ENCODE measurements around the gene CHAF1A.

CHAF1A gene

GRCh38 chr19:4403005-4403761 lies 743 bp downstream of the CHAF1A start:
- peaks cover 25% of the 10 kb centered on the region for H3K36me3 ChIP-seq (ENCODE audit: insufficient read depth, low read length)
- peak overlapping the region; percentile 76 for H3K27ac ChIP-seq
- DNase-seq (ENCODE audit: low read depth, low spot score), result no peak
- peak overlapping the region; percentile 92 for H3K4me3 ChIP-seq
- H3K9me3 ChIP-seq (ENCODE audit: low read depth, low read length), result no peaks in the 10 kb centered on the region
- no peak for TF ChIP-seq POLR2AphosphoS5 (IDR thresholded peaks at IDR 0.05; ENCODE audit: borderline replicate concordance, low read depth, low read length)
- H3K9ac ChIP-seq (ENCODE audit: insufficient read length), result peak overlapping the region; percentile 97

DNA sequence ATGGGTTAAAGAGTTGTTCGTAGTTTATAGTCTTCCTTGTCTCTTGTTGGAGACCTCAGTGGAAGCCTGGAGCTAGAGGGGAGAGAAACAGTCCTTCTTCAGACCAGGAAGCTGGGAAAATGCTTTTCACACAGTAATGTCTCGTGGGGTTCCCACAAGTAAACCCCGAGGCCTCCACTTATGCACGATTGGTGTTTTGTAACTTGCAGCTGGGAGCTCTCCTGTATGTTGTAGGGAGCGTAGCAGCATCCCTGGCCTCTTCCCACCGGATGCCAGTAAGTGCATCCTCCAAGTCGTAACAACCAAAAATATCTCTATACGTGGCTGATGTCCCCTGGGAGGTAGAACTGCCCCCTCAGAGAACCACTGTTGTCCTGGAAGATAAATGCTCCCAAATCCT lies 3.5 kb downstream of the CHAF1A start:
- DNase-seq (ENCODE audit: low read depth, low spot score), result no peak
- Histone ChIP-seq H3K36me3 (ENCODE audit: insufficient read depth, low read length) (peaks cover 46% of the 10 kb centered on the region), H3K9me3 (ENCODE audit: low read depth, low read length) (no peaks in the 10 kb centered on the region), H3K4me3 (no peak overlapping the region), H3K27ac (no peak overlapping the region), H3K9ac (ENCODE audit: insufficient read length) (no peak overlapping the region)
- TF ChIP-seq EZH2 (IDR thresholded peaks at IDR 0.05) (no peak), FOXP2 (optimal IDR thresholded peaks at IDR 0.05; ENCODE audit: control extremely low read depth, extremely low read length, insufficient read depth) (no peak), POLR2AphosphoS5 (IDR thresholded peaks at IDR 0.05; ENCODE audit: borderline replicate concordance, low read depth, low read length) (no peak)

GRCh38 chr19:4406626-4407025 lies 4.2 kb downstream of the CHAF1A start:
- Histone ChIP-seq H3K27ac (no peak overlapping the region), H3K4me3 (no peak overlapping the region), H3K36me3 (ENCODE audit: insufficient read depth, low read length) (peaks cover 50% of the 10 kb centered on the region), H3K9me3 (ENCODE audit: low read depth, low read length) (no peaks in the 10 kb centered on the region), H3K9ac (ENCODE audit: insufficient read length) (no peak overlapping the region)
- no peak for TF ChIP-seq EZH2 (IDR thresholded peaks at IDR 0.05)
- TF ChIP-seq FOXP2 (optimal IDR thresholded peaks at IDR 0.05; ENCODE audit: control extremely low read depth, extremely low read length, insufficient read depth), result no peak
- no peak for TF ChIP-seq POLR2AphosphoS5 (IDR thresholded peaks at IDR 0.05; ENCODE audit: borderline replicate concordance, low read depth, low read length)
- DNase-seq (ENCODE audit: low read depth, low spot score), result no peak

DNA sequence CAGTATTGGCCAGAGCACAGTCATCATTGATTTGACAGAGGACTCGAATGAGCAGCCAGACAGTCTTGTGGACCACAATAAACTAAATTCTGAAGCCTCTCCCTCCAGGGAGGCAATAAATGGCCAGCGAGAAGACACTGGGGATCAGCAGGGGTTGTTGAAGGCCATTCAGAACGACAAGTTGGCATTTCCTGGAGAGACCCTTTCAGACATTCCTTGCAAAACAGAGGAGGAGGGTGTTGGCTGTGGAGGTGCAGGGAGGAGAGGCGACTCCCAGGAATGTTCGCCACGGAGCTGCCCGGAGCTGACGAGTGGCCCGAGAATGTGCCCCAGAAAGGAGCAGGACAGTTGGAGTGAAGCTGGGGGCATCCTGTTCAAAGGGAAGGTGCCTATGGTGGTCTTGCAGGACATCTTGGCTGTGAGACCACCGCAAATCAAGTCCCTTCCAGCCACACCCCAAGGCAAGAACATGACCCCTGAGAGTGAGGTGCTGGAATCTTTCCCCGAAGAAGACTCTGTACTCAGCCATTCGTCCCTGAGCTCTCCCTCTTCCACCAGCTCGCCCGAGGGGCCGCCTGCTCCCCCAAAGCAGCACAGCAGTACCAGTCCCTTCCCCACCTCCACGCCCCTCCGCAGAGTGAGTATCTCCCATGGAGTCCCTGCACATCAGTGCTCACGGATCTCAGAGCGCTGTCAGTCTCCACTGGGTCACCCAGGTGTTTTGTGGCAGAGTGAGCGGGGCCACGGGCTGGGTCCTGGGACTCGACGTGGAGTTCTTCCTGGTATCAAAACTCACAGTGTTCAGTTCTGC lies 6.9 kb downstream of the CHAF1A start:
- TF ChIP-seq EZH2 (IDR thresholded peaks at IDR 0.05) (no peak), POLR2AphosphoS5 (IDR thresholded peaks at IDR 0.05; ENCODE audit: borderline replicate concordance, low read depth, low read length) (no peak), FOXP2 (optimal IDR thresholded peaks at IDR 0.05; ENCODE audit: control extremely low read depth, extremely low read length, insufficient read depth) (no peak)
- no peak overlapping the region for H3K4me3 ChIP-seq
- peaks cover 72% of the 10 kb centered on the region for H3K36me3 ChIP-seq (ENCODE audit: insufficient read depth, low read length)
- no peaks in the 10 kb centered on the region for H3K9me3 ChIP-seq (ENCODE audit: low read depth, low read length)
- no peak for DNase-seq (ENCODE audit: low read depth, low spot score)
- no peak overlapping the region for H3K9ac ChIP-seq (ENCODE audit: insufficient read length)
- no peak overlapping the region for H3K27ac ChIP-seq

- Histone ChIP-seq H3K9me3 (ENCODE audit: low read depth, low read length) (no peaks in the 10 kb centered on the region), H3K27ac (no peak overlapping the region), H3K9ac (ENCODE audit: insufficient read length) (peak overlapping the region; percentile 33), H3K4me3 (no peak overlapping the region), H3K36me3 (ENCODE audit: insufficient read depth, low read length) (peaks cover 70% of the 10 kb centered on the region)
- DNase-seq (ENCODE audit: low read depth, low spot score), result no peak
- TF ChIP-seq POLR2AphosphoS5 (IDR thresholded peaks at IDR 0.05; ENCODE audit: borderline replicate concordance, low read depth, low read length) (no peak), EZH2 (IDR thresholded peaks at IDR 0.05) (no peak)
Observed at GRCh38 chr19:4413588-4413987, 11.1 kb downstream of the CHAF1A start.

DNA sequence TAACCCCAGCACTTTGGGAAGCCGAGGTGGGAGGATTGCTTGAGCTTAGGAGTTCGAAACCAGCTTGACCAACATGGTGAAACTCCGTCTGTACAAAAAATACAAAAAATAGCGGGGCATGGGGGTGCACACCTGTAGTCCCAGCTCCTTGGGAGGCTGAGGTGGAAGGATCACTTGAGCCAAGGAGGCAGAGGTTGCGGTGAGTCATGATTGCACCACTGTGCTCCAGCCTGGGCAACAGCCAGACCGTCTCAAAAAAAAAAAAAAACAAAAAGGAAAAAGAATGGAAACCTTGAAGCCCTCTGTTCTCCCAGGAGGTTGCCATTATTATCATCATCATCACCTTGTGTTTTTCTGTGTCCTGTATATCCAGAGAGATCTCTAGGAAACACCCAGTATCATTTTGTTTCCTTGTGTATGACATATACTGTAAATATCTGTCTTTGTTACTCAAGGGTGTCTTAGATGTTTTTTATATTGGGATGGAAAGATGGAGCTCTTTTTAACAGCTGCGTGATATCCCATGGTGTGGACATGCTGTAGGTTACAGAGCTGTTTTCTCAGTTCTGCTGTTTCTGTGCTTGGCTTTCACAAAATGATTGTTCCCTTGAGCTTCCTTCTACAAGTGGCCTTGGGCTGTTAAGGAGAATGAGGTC lies 11.8 kb downstream of the CHAF1A start:
- no peak for DNase-seq (ENCODE audit: low read depth, low spot score)
- peak overlapping the region; percentile 30; the same call in 1 of the 2 replicates for H3K27ac ChIP-seq
- H3K4me3 ChIP-seq, result no peak overlapping the region
- peak overlapping the region; percentile 20 for H3K9ac ChIP-seq (ENCODE audit: insufficient read length)
- TF ChIP-seq POLR2AphosphoS5 (IDR thresholded peaks at IDR 0.05; ENCODE audit: borderline replicate concordance, low read depth, low read length), result no peak
- no peak for TF ChIP-seq EZH2 (IDR thresholded peaks at IDR 0.05)
- no peak for TF ChIP-seq FOXP2 (optimal IDR thresholded peaks at IDR 0.05; ENCODE audit: control extremely low read depth, extremely low read length, insufficient read depth)
- H3K36me3 ChIP-seq (ENCODE audit: insufficient read depth, low read length), result peaks cover 66% of the 10 kb centered on the region
- H3K9me3 ChIP-seq (ENCODE audit: low read depth, low read length), result no peaks in the 10 kb centered on the region

- Histone ChIP-seq H3K9me3 (ENCODE audit: low read depth, low read length) (no peaks in the 10 kb centered on the region), H3K27ac (peak overlapping the region; percentile 30; the same call in 1 of the 2 replicates), H3K4me3 (no peak overlapping the region), H3K36me3 (ENCODE audit: insufficient read depth, low read length) (peaks cover 64% of the 10 kb centered on the region), H3K9ac (ENCODE audit: insufficient read length) (peak overlapping the region; percentile 20)
- no peak for DNase-seq (ENCODE audit: low read depth, low spot score)
- TF ChIP-seq FOXP2 (optimal IDR thresholded peaks at IDR 0.05; ENCODE audit: control extremely low read depth, extremely low read length, insufficient read depth), result no peak
- TF ChIP-seq POLR2AphosphoS5 (IDR thresholded peaks at IDR 0.05; ENCODE audit: borderline replicate concordance, low read depth, low read length), result no peak
- no peak for TF ChIP-seq EZH2 (IDR thresholded peaks at IDR 0.05)
Observed at GRCh38 chr19:4414800-4415321, 12.4 kb downstream of the CHAF1A start.

GRCh38 chr19:4415352-4415751 lies 12.9 kb downstream of the CHAF1A start:
- H3K9me3 ChIP-seq (ENCODE audit: low read depth, low read length), result no peaks in the 10 kb centered on the region
- peaks cover 63% of the 10 kb centered on the region for H3K36me3 ChIP-seq (ENCODE audit: insufficient read depth, low read length)
- no peak overlapping the region for H3K4me3 ChIP-seq
- no peak overlapping the region for H3K9ac ChIP-seq (ENCODE audit: insufficient read length)
- TF ChIP-seq POLR2AphosphoS5 (IDR thresholded peaks at IDR 0.05; ENCODE audit: borderline replicate concordance, low read depth, low read length) (no peak), FOXP2 (optimal IDR thresholded peaks at IDR 0.05; ENCODE audit: control extremely low read depth, extremely low read length, insufficient read depth) (no peak), EZH2 (IDR thresholded peaks at IDR 0.05) (no peak)
- no peak for DNase-seq (ENCODE audit: low read depth, low spot score)
- H3K27ac ChIP-seq, result 0 out of 2 replicates have a peak overlapping the region, but pooled peaks have one; percentile 30
